ENCODE results near the gene PHETA1. TPM values are rescaled to one million over a fixed set of nuclear protein-coding genes. Genes with fewer than 3 reads are reported as not detected.

Gene PHETA1
- total and polyA plus RNA-seq, 2 of the 13 experiments (the other 11 are each of a cell fraction or from before 2014, with no cell fraction given), result 11.3 to 20.8 TPM

- TF ChIP-seq NR0B2 (CRISPR knock-in tag; IDR thresholded peaks at IDR 0.05) (0 out of 2 replicates have a peak, but pooled peaks have one; percentile 14), HIVEP1 (CRISPR knock-in tag; IDR thresholded peaks at IDR 0.05) (no peak), ZNF414 (CRISPR knock-in tag; IDR thresholded peaks at IDR 0.05) (0 out of 2 replicates have a peak, but pooled peaks have one; percentile 9), ZBTB7B (CRISPR knock-in tag; IDR thresholded peaks at IDR 0.05) (peak; percentile 54; the same call in 1 of the 2 replicates), ZUFSP (CRISPR knock-in tag; IDR thresholded peaks at IDR 0.05; ENCODE audit: borderline replicate concordance) (no peak)
- TF ChIP-seq, protein P1, sequence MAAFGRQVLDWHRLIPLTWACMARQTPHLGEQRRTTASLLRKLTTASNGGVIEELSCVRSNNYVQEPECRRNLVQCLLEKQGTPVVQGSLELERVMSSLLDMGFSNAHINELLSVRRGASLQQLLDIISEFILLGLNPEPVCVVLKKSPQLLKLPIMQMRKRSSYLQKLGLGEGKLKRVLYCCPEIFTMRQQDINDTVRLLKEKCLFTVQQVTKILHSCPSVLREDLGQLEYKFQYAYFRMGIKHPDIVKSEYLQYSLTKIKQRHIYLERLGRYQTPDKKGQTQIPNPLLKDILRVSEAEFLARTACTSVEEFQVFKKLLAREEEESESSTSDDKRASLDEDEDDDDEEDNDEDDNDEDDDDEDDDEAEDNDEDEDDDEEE (CRISPR knock-in tag; IDR thresholded peaks at IDR 0.05), result peak; percentile 32; the same call in 1 of the 2 replicates
Observed at GRCh38 chr12:111368291-111368787, 556 bp downstream of the PHETA1 start (continued).

- ChIA-PET CTCF (ENCODE audit: low intra/inter-chr PET ratio, low total read pairs) (no interaction called here), POLR2A (interaction anchor here (0.7 to 2.9 kb wide), 9 partner anchors 8 to 1855 kb away, joined by 3 to 21 read pairs (median 4); partner anchors contain the start of genes ACAD10 and BRAP)
- H3K9ac ChIP-seq (ENCODE audit: insufficient read depth, low read depth, low read length), result peak overlapping the region; percentile 89
- H3K27ac ChIP-seq (ENCODE audit: extremely low read length, insufficient read depth, low read length), result peak overlapping the region; percentile 72
- H3K36me3 ChIP-seq (replicated peaks in 1 of 2; ENCODE audit: control insufficient read depth in 1 of 2, insufficient read depth in 2 of 2, low read length in 2 of 2), result peaks cover 7 to 29% of the 10 kb centered on the region in 2 experiments
- no peaks in the 10 kb centered on the region for H3K27me3 ChIP-seq (ENCODE audit: control insufficient read depth in 1 of 2, insufficient read depth in 2 of 2, low read length in 2 of 2)
- peak; percentile 91 for DNase-seq (ENCODE audit: low spot score)
- H2AFZ ChIP-seq (ENCODE audit: low read length), result no peak overlapping the region
- H4K20me1 ChIP-seq (ENCODE audit: insufficient read depth, low read length), result peaks cover 22% of the 10 kb centered on the region
- intact Hi-C loops (cut with micrococcal nuclease; ENCODE audit: unreplicated experiment) (no loop called here), in situ Hi-C loops (cut with HindIII; ENCODE audit: extremely low pct_ligation_motif_present, low pct_unique_long_range_greater_than_20kb) (no loop called here)
- peak overlapping the region; percentile 79 for H3K4me2 ChIP-seq (ENCODE audit: low read depth, low read length)
- no peaks in the 10 kb centered on the region for H3K9me3 ChIP-seq (ENCODE audit: low read length)
- WGBS (ENCODE audit: low lambda C conversion rate), result 3% methylated on average over 5 of the region's 7 CpGs
- no TSS peak for BruUV-seq (replicated peaks)
- H3K4me1 ChIP-seq (ENCODE audit: insufficient read depth, low read length), result peaks cover 44% of the 10 kb centered on the region
- H3K79me2 ChIP-seq (ENCODE audit: insufficient read depth, low read length), result peaks cover 24% of the 10 kb centered on the region
- FAIRE-seq, result peak; percentile 93
- peak; percentile 89 for ATAC-seq
- peak overlapping the region; percentile 84 to 97 (median 95) for H3K4me3 ChIP-seq (replicated peaks in 1 of 3; ENCODE audit: insufficient read depth in 1 of 3, low read depth in 2 of 3, low read length in 3 of 3)
- TF ChIP-seq ZNF446 (CRISPR knock-in tag; IDR thresholded peaks at IDR 0.05), result no peak
- TF ChIP-seq BRD4 (CRISPR knock-in tag; IDR thresholded peaks at IDR 0.05), result no peak
- no peak for TF ChIP-seq ZFP62 (CRISPR knock-in tag; IDR thresholded peaks at IDR 0.05)
- peak; percentile 82; the same call in 1 of the 2 replicates for TF ChIP-seq HMG20A (CRISPR knock-in tag; IDR thresholded peaks at IDR 0.05; ENCODE audit: borderline replicate concordance)
- TF ChIP-seq, protein P2, sequence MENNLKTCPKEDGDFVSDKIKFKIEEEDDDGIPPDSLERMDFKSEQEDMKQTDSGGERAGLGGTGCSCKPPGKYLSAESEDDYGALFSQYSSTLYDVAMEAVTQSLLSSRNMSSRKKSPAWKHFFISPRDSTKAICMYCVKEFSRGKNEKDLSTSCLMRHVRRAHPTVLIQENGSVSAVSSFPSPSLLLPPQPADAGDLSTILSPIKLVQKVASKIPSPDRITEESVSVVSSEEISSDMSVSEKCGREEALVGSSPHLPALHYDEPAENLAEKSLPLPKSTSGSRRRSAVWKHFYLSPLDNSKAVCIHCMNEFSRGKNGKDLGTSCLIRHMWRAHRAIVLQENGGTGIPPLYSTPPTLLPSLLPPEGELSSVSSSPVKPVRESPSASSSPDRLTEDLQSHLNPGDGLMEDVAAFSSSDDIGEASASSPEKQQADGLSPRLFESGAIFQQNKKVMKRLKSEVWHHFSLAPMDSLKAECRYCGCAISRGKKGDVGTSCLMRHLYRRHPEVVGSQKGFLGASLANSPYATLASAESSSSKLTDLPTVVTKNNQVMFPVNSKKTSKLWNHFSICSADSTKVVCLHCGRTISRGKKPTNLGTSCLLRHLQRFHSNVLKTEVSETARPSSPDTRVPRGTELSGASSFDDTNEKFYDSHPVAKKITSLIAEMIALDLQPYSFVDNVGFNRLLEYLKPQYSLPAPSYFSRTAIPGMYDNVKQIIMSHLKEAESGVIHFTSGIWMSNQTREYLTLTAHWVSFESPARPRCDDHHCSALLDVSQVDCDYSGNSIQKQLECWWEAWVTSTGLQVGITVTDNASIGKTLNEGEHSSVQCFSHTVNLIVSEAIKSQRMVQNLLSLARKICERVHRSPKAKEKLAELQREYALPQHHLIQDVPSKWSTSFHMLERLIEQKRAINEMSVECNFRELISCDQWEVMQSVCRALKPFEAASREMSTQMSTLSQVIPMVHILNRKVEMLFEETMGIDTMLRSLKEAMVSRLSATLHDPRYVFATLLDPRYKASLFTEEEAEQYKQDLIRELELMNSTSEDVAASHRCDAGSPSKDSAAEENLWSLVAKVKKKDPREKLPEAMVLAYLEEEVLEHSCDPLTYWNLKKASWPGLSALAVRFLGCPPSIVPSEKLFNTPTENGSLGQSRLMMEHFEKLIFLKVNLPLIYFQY (CRISPR knock-in tag; IDR thresholded peaks at IDR 0.05; ENCODE audit: borderline replicate concordance), result peak; percentile 76; the same call in 1 of the 2 replicates
- TF ChIP-seq YY1 (IDR thresholded peaks at IDR 0.05; ENCODE audit: insufficient read depth, insufficient replicate concordance, low read depth, low read length), result peak; percentile 22
Observed at GRCh38 chr12:111367661-111368221, 1.2 kb downstream of the PHETA1 start.
